Aorta (tissue), 5 donors: ENCODE measurements around the gene PLXND1. TPM values are rescaled to one million over a fixed set of nuclear protein-coding genes. Genes with fewer than 3 reads are reported as not detected.
"Not testable (repeated sequence)": the region's sequence is repeated elsewhere in the genome, so short reads cannot be mapped to it uniquely, and the experiment has no call there.

Experiments
- ATAC-seq: fragments of 200-7000 bp; cut with Tn5 transposase; one replicate; pipeline ENCODE4 v1.9.1; 2022; ENCODE audit warnings: moderate library complexity; ENCODE audit not compliant: low FRiP score
- DNase-seq, 2 donors: peaks; one replicate each; pipeline ENCODE4 v3.0.0-alpha.2; 2020
- H3K27ac ChIP-seq, 2 donors: one replicate each; pipeline ENCODE4 v1.5.1; 2013; ENCODE audit warnings: low read length in 2 of 2, mild to moderate bottlenecking in 2 of 2, moderate library complexity in 2 of 2, control low read depth in 1 of 2, inconsistent platforms in 1 of 2, low read depth in 1 of 2
- H3K27me3 ChIP-seq, 2 donors: one replicate each; pipeline ENCODE4 v1.6.1; 2013; ENCODE audit warnings: control low read depth in 1 of 2, low read length in 1 of 2, mild to moderate bottlenecking in 1 of 2, moderate library complexity in 1 of 2; ENCODE audit not compliant: insufficient read depth in 2 of 2, control insufficient read depth in 1 of 2
- H3K36me3 ChIP-seq, 2 donors: one replicate each; pipeline ENCODE4 v1.6.1; 2013; ENCODE audit warnings: control low read depth in 1 of 2, low read length in 1 of 2, mild to moderate bottlenecking in 1 of 2; ENCODE audit not compliant: insufficient read depth in 2 of 2, control insufficient read depth in 1 of 2
- H3K4me1 ChIP-seq, 2 donors: one replicate each; pipeline ENCODE4 v1.6.1; 2013; ENCODE audit warnings: low read length in 2 of 2, control low read depth in 1 of 2, mild to moderate bottlenecking in 1 of 2, moderate library complexity in 1 of 2; ENCODE audit not compliant: insufficient read depth in 2 of 2, control insufficient read depth in 1 of 2
- H3K4me3 ChIP-seq, 2 donors: one replicate each; pipeline ENCODE4 v1.5.1; 2013; ENCODE audit warnings: low read length in 2 of 2, control low read depth in 1 of 2, mild to moderate bottlenecking in 1 of 2
- H3K9me3 ChIP-seq: one replicate; pipeline ENCODE4 v1.6.1; 2013; ENCODE audit warnings: mild to moderate bottlenecking, low read length; ENCODE audit not compliant: control insufficient read depth
- WGBS, 2 donors: extraction: QIAGEN DNeasy Blood & Tissue Kit; methylation state at CpG; one replicate each; pipeline ENCODE4 v1.1.7; 2013; 5-methylcytosine and 5-hydroxymethylcytosine counted together
- intact Hi-C, 2 donors: fragments of 100-400 bp; cut with DNase I; formaldehyde crosslinking; loops; one replicate each; pipeline versions ENCODE4 v1.14.2 to v1.15.0; 2022
- polyA plus RNA-seq, 2 donors: library from polyadenylated mRNA; stranded (reverse); fragments of 200-250 nt; gene quantifications; one replicate each; pipeline ENCODE4 v1.2.3, GENCODE V29; 2013
- total RNA-seq, 2 donors: library from RNA; stranded (reverse); fragmentation: NEBNext Ultra II Directional; extraction: Animal tissue kit (Norgen Biotek cat#: 25700); gene quantifications; one replicate each; pipeline ENCODE4 v1.2.1, GENCODE V29; 2021
- donor health status: healthy with polysubstance abuse.
- donor health status: Bipolar disorder and iron deficiency.
- donor health status: DM: no; HTN: no; CAD: no.
- donor health status: DM: no; HTN: no; CAD: no.
- donor health status: DM: yes; HTN: yes; CAD: no.

Gene PLXND1
- total and polyA plus RNA-seq, 4 donors = 55.5 to 358 (median 163) TPM

- 78 to 81% methylated on average over 3 of the region's 3 CpGs for WGBS, 2 donors
- Histone ChIP-seq H3K4me3 (no peak overlapping the region), H3K4me1 (peaks cover 0 to 5% of the 10 kb centered on the region in 2 donors), H3K36me3 (no peaks in the 10 kb centered on the region), H3K27me3 (no peaks in the 10 kb centered on the region), H3K9me3 (no peaks in the 10 kb centered on the region), H3K27ac (no peak overlapping the region)
- ATAC-seq (no peak), DNase-seq (no peak)
- intact Hi-C loops = no loop called here
Measured at GRCh38 chr3:129648391-129648790, 41.9 kb upstream of the PLXND1 start.

GRCh38 chr3:129645286-129645685 lies 38.8 kb upstream of the PLXND1 start:
- Histone ChIP-seq H3K27me3 (no peaks in the 10 kb centered on the region), H3K27ac (no peak overlapping the region), H3K36me3 (no peaks in the 10 kb centered on the region), H3K9me3 (no peaks in the 10 kb centered on the region), H3K4me3 (no peak overlapping the region), H3K4me1 (no peaks in the 10 kb centered on the region)
- intact Hi-C loops = no loop called here
- DNase-seq (no peak), ATAC-seq (no peak)
- 75 to 81% methylated on average over 5 of the region's 5 CpGs for WGBS, 2 donors

- H3K9me3 ChIP-seq = no peaks in the 10 kb centered on the region
- intact Hi-C loops = no loop called here
- H3K36me3 ChIP-seq = no peaks in the 10 kb centered on the region
- H3K4me1 ChIP-seq = no peaks in the 10 kb centered on the region
- 99 to 100% methylated on average over 3 of the region's 3 CpGs for WGBS, 2 donors
- no peak overlapping the region for H3K4me3 ChIP-seq
- H3K27ac ChIP-seq = no peak overlapping the region
- no peak for DNase-seq
- ATAC-seq = no peak
- no peaks in the 10 kb centered on the region for H3K27me3 ChIP-seq
Measured at GRCh38 chr3:129644836-129645235, 38.4 kb upstream of the PLXND1 start.

GRCh38 chr3:129641567-129642260 lies 35.2 kb upstream of the PLXND1 start:
- ATAC-seq, H3K27me3 ChIP-seq, H3K36me3 ChIP-seq, DNase-seq, H3K9me3 ChIP-seq, H3K4me1 ChIP-seq, H3K4me3 ChIP-seq, intact Hi-C loops, H3K27ac ChIP-seq: not testable (repeated sequence)
- 43 to 55% methylated on average over 7 to 9 of the region's 10 CpGs for WGBS, 2 donors

GRCh38 chr3:129640985-129641384 lies 34.5 kb upstream of the PLXND1 start:
- ATAC-seq, H3K36me3 ChIP-seq, H3K27me3 ChIP-seq, H3K9me3 ChIP-seq, DNase-seq, H3K4me1 ChIP-seq, intact Hi-C loops, H3K4me3 ChIP-seq, H3K27ac ChIP-seq: not testable (repeated sequence)
- WGBS, 2 donors = 85% methylated on average over 7 of the region's 7 CpGs

- no peaks in the 10 kb centered on the region for H3K27me3 ChIP-seq
- H3K36me3 ChIP-seq = no peaks in the 10 kb centered on the region
- no peak for ATAC-seq
- H3K27ac ChIP-seq = no peak overlapping the region
- no peak for DNase-seq
- WGBS, 2 donors = 50 to 59% methylated on average over 3 of the region's 3 CpGs
- intact Hi-C loops = no loop called here
- no peak overlapping the region for H3K4me3 ChIP-seq
- peaks cover 2% of the 10 kb centered on the region for H3K9me3 ChIP-seq
- no peaks in the 10 kb centered on the region for H3K4me1 ChIP-seq
Measured at GRCh38 chr3:129638481-129638880, 32.0 kb upstream of the PLXND1 start.

- no peak for ATAC-seq
- DNase-seq = no peak
- intact Hi-C loops = no loop called here
- Histone ChIP-seq H3K36me3 (no peaks in the 10 kb centered on the region), H3K4me1 (no peaks in the 10 kb centered on the region), H3K4me3 (no peak overlapping the region), H3K27me3 (no peaks in the 10 kb centered on the region), H3K9me3 (peaks cover 2% of the 10 kb centered on the region), H3K27ac (no peak overlapping the region)
- 89 to 93% methylated on average over 3 of the region's 3 CpGs for WGBS, 2 donors
Measured at GRCh38 chr3:129636082-129636481, 29.6 kb upstream of the PLXND1 start.

- H3K27ac ChIP-seq = no peak overlapping the region
- WGBS, 2 donors = 94% methylated on average over 4 of the region's 4 CpGs
- DNase-seq = no peak
- no peak for ATAC-seq
- H3K4me1 ChIP-seq = no peaks in the 10 kb centered on the region
- intact Hi-C loops = no loop called here
- no peaks in the 10 kb centered on the region for H3K27me3 ChIP-seq
- H3K36me3 ChIP-seq = no peaks in the 10 kb centered on the region
- H3K9me3 ChIP-seq = peaks cover 2% of the 10 kb centered on the region
- H3K4me3 ChIP-seq = no peak overlapping the region
Measured at GRCh38 chr3:129635656-129636055, 29.2 kb upstream of the PLXND1 start.

GRCh38 chr3:129633751-129634481 lies 27.4 kb upstream of the PLXND1 start:
- intact Hi-C loops = no loop called here
- ATAC-seq = no peak

More at GRCh38 chr3:129633751-129634481, 27.4 kb upstream of the PLXND1 start:
- WGBS, 2 donors = 87 to 89% methylated on average over 10 of the region's 10 CpGs
- Histone ChIP-seq H3K4me1 (no peaks in the 10 kb centered on the region), H3K36me3 (no peaks in the 10 kb centered on the region), H3K27me3 (no peaks in the 10 kb centered on the region), H3K9me3 (peaks cover 2% of the 10 kb centered on the region), H3K4me3 (no peak overlapping the region), H3K27ac (no peak overlapping the region)
- DNase-seq = no peak
